GM12801 (cell line): ENCODE data around the gene MVK.

Experiments
- TF ChIP-seq, protein P1 (sequence below): IDR thresholded peaks from one replicate; pipeline ENCODE4 v1.5.1; 2011; ENCODE audit warnings: control low read depth; ENCODE audit not compliant: insufficient read length; ENCODE audit errors: extremely low read depth

MVK gene

DNA sequence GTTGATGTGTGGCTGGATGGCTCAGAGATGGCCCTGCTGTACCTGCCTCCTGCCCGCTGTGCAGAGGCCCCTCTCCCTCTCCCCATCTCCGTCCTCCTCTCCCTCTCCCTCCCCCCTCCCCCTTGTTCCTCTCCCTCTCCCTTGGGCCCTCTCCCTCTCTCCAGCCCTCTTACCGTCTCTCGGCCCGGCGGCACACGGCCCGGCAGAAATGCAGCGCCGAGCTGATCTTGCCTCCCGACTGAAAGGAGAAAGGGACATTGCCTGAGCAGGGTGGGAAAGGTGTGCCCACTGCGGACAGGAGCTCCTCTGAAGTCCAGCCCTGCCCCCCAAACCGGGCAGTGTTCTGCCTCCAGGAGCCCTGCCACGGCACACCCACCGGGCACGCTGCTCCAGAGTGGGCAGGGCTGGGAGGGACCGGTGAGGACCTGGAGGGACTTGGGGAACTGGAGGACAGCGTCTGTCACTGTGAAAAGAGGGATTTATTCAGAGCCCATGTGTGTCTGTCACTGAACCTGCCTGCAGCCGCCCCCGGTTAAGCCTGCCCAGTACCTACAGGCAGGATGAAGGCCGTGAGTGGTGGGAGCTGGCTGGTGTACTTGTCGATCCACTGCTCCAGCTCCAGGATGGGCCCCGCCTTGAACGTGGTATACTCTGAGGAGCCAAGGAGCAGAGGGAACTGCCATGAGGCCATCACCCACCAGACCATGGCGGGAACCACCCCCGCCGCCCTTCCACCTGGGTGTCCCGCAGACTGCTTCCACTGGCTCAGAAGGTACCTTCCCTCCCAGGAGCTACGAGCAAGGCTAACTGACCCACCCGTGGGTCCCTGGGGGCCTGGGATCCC lies 12.5 kb upstream of the MVK start:
- TF ChIP-seq, protein P1, sequence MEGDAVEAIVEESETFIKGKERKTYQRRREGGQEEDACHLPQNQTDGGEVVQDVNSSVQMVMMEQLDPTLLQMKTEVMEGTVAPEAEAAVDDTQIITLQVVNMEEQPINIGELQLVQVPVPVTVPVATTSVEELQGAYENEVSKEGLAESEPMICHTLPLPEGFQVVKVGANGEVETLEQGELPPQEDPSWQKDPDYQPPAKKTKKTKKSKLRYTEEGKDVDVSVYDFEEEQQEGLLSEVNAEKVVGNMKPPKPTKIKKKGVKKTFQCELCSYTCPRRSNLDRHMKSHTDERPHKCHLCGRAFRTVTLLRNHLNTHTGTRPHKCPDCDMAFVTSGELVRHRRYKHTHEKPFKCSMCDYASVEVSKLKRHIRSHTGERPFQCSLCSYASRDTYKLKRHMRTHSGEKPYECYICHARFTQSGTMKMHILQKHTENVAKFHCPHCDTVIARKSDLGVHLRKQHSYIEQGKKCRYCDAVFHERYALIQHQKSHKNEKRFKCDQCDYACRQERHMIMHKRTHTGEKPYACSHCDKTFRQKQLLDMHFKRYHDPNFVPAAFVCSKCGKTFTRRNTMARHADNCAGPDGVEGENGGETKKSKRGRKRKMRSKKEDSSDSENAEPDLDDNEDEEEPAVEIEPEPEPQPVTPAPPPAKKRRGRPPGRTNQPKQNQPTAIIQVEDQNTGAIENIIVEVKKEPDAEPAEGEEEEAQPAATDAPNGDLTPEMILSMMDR, result no peak

DNA sequence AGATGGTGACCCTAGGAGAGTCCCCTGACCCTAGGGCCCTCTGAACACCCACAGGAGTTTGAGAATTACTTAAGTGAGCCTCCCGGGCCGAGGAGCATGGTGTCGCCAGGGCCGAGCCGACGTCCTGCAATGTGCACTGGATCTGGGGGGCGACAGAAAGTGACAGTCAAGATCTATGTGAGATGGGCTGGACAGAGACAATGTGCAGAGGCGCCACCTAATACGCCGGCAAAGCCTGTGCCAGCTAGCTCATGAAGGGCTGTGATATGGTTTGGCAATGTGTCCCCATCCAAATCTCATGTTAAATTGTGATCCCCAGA lies 11.9 kb upstream of the MVK start:
- TF ChIP-seq, protein P1, result no peak

DNA sequence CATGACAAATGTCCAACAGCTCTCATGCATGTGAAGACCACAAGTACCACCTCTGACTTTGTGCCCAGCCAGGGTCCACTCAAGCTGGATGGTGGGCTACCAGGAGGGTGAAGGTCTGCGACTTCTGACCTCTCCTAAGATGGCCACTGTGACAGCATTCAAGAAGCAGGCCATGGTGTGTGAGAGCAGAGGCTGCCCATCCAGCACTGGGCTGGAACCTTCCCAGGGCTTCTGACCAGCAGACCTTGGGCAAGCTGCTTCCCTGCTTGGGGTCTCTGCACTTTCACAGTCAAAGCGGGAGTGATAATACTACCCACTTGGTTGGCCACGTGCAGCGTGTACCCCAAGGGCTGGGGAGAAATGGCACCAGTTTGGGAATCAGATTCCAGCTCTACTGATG lies 10.7 kb upstream of the MVK start:
- TF ChIP-seq, protein P1, result no peak

DNA sequence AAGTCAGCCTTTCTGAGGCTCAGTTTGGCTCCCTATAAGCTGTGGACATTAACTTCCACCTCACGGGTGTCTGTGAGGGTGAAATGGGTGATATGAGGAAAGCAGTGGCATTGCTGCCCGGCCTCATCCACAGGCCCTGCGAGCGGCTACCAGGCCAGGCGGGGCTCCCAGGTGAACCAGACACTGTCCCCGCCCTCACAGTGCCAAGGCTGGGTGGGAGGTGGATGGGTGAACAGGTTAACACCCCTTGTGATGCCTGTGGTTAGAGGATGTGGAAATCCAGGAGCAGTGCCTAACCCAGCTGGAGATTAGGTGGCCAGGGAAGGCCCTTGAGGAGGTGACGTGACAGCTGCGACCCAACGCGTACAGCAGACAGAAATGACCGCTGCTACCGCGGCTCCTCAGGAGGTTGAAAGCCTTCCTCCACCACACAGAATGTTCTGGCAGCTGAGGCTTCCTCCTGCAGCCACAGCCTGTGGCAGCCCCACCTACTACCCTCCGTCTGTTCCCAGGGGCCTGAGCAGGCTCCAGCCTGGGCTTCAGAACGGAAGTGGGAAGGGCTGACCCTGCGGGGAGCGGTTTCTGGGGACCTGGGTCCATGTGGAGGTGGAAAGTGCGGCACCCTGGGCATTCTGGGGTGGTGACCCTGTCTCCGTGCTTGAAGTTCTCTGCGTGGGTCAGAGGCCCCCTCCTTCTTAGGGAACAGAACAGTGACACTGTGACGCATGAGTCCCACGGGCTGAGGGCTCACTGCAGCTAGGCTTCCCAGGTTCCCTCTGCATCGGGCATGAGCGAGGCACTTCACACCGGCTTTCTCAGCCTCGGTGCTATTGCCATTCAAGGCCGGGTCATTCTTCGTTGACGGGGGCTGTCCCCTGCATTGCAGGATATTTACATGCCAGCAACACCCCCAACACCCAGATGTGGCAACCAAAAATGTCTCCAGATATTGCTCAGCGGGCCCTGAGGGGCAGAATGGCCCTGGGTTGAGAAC lies 10.0 kb upstream of the MVK start:
- TF ChIP-seq, protein P1, result no peak

DNA sequence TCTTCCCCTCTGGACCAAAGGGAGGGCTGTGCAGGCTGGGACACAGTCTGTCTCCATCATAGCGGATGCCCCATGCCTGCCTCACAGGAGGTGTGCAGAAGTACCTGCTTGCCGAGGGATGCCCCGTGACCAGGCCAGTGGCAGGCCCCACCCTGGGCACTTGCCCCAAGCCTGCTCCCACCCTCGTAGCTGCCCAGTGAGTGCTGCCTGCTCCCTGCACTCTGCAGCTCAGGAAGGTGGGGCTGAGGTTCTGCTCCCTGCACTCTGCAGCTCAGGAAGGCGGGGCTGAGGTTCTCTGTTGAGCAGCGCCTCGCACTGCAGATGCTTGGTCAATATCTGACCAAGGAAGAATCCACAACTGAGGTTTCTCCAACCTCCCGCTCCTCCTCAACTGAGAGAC lies 7.2 kb upstream of the MVK start:
- TF ChIP-seq, protein P1, result no peak

DNA sequence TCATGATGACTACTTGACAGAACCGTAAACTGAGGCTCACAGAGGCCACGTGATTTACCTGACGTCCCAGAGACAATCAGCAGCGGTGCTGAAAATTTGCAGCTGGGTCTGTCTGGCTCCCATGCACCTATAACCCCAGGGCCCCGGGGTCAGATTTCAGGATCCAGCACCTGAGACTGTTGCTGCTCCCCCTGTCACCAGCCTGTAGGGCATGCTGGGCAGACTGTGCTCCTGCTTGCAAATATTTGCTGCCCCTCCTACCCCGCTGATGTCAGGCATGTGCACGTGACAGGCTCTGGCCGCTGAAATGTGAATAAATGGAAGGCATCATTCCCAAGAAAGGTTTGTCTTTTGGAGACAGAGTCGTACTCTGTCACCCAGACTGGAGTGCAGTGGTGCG lies 6.3 kb upstream of the MVK start:
- TF ChIP-seq, protein P1, result no peak

DNA sequence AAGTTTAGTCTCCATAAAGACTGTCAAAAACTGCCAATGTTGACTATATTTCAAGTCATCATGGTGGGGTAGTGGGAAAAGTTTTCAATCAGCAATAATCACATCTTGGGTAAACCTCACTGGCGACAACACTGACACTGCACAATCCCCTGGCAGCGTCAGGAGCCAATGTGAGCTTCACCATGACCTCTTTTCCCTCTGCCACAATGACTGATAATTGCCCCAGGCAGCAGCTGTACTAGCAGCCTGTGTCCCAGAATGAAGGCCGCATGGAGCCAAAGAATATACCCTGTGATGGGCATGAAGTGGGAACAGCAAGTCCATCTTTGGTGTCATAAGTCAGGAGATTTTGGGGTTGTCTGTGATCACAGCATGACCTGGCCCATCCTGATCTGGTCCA lies 5.6 kb upstream of the MVK start:
- TF ChIP-seq, protein P1, result no peak
